K562 (cell line): ENCODE measurements around the gene EFEMP2. TPM values are rescaled to one million over a fixed set of nuclear protein-coding genes. Genes with fewer than 3 reads are reported as not detected.

ENCODE experiments used
- BCOR ChIP-seq: fragments of 450-650 bp; IDR thresholded peaks from 2 replicates; pipeline ENCODE4 v1.6.1; 2016
- BMI1 ChIP-seq: fragments of 150-350 bp; IDR thresholded peaks from 2 replicates; pipeline ENCODE4 v1.6.1; 2014; ENCODE audit warnings: low read length
- CAMTA2 ChIP-seq: fragments of 250-450 bp; sonication (Bioruptor Pico); conservative IDR thresholded peaks from 2 replicates; pipeline ENCODE4 v1.5.1; 2022
- CHD2 ChIP-seq: IDR thresholded peaks from 2 replicates; pipeline ENCODE4 v1.6.1; 2011; ENCODE audit warnings: low read depth, low read length
- FOXJ2 ChIP-seq: fragments of 200-800 bp; sonication (Bioruptor generic); IDR thresholded peaks from 2 replicates; pipeline ENCODE4 v1.6.1; 2016; ENCODE audit warnings: missing genetic modification characterization, missing compliant biosample characterization
- JUN ChIP-seq, 2 experiments: sonication (generic) in 1 of 2; formaldehyde crosslinking in 1 of 2; IDR thresholded peaks; 2 replicates each; pipeline versions ENCODE4 v1.6.1 to v1.8.0; 2012 to 2022; ENCODE audit warnings: borderline replicate concordance in 2 of 2, mild to moderate bottlenecking in 2 of 2, improper control_type of control experiment in 1 of 2, low read depth in 1 of 2, low read length in 1 of 2, missing genetic modification reagents in 1 of 2
- PTBP1 ChIP-seq: fragments of 200-400 bp; formaldehyde crosslinking; IDR thresholded peaks from 2 replicates; pipeline ENCODE4 v1.6.1; 2017; ENCODE audit warnings: low read depth, low read length
- TBL1XR1 ChIP-seq, 2 experiments: IDR thresholded peaks; 2 replicates each; pipeline ENCODE4 v1.6.1; 2012; ENCODE audit warnings: improper control_type of control experiment in 2 of 2, low read length in 2 of 2, mild to moderate bottlenecking in 1 of 2
- ZKSCAN8 ChIP-seq: fragments of 200-800 bp; sonication (Bioruptor generic); IDR thresholded peaks from 2 replicates; pipeline ENCODE4 v1.6.1; 2016; ENCODE audit warnings: missing genetic modification characterization, missing compliant biosample characterization
- ZNF124 ChIP-seq: sonication (generic); formaldehyde crosslinking; IDR thresholded peaks from 2 replicates; pipeline ENCODE4 v1.8.1; 2022; ENCODE audit warnings: missing genetic modification reagents
- ZNF586 ChIP-seq: fragments of 450-650 bp; formaldehyde crosslinking; conservative IDR thresholded peaks from 2 replicates; pipeline ENCODE4 v1.4.0; 2020; ENCODE audit warnings: mild to moderate bottlenecking, moderate library complexity
- polyA plus RNA-seq, 8 experiments: library from polyadenylated mRNA; depleted of rRNA in 4 of 8; stranded (reverse) in 5 of 8; unstranded in 3 of 8; fragments of >200 nt; fragmentation: Nextera tagmentation in 2 of 8; fragmentation: Illumina TruSeq in 1 of 8; extraction: Ambion mirVana in 2 of 8; extraction: Trizol in 1 of 8; gene quantifications; 2 replicates each; pipeline versions ENCODE4 v1.2.1 to v1.2.3, GENCODE V29; 2011 to 2014; ENCODE audit warnings: inconsistent platforms in 1 of 8, missing spikeins in 1 of 8
- total RNA-seq, 7 experiments: library from RNA; depleted of rRNA in 6 of 7; stranded (reverse); fragments of >200 nt in 6 of 7; fragmentation: Illumina TruSeq in 2 of 7; extraction: Trizol in 2 of 7; gene quantifications; 2 replicates each; pipeline versions ENCODE4 v1.2.1 to v1.2.3, GENCODE V29; 2011 to 2021; ENCODE audit warnings: low replicate concordance in 1 of 7
- TF ChIP-seq, protein P1 (sequence below): sonication (generic); formaldehyde crosslinking; IDR thresholded peaks from 2 replicates; pipeline ENCODE4 v1.8.1; 2023; ENCODE audit warnings: mild to moderate bottlenecking, missing genetic modification reagents
- TF ChIP-seq, protein P2 (sequence below): fragments of 450-650 bp; formaldehyde crosslinking; IDR thresholded peaks from 2 replicates; pipeline ENCODE4 v1.4.0; 2020; ENCODE audit warnings: mild to moderate bottlenecking, mixed read lengths
- TF ChIP-seq, protein P3 (sequence below): sonication (generic); formaldehyde crosslinking; IDR thresholded peaks from 2 replicates; pipeline ENCODE4 v1.8.1; 2023; ENCODE audit warnings: mild to moderate bottlenecking, missing genetic modification reagents
- TF ChIP-seq, protein P4 (sequence below): sonication (generic); formaldehyde crosslinking; IDR thresholded peaks from 2 replicates; pipeline ENCODE4 v1.8.0; 2023; ENCODE audit warnings: mild to moderate bottlenecking, missing genetic modification reagents
- TF ChIP-seq, protein P5 (sequence below), 3 experiments: fragments of 200-800 bp in 1 of 3; sonication (Bioruptor generic) in 1 of 3; sonication (generic) in 1 of 3; formaldehyde crosslinking in 1 of 3; IDR thresholded peaks; 2 replicates each; pipeline versions ENCODE4 v1.6.1 to v1.8.0; 2016 to 2022; ENCODE audit warnings: mild to moderate bottlenecking in 2 of 3, missing compliant biosample characterization in 2 of 3, missing genetic modification characterization in 2 of 3, missing genetic modification reagents in 1 of 3

Gene EFEMP2
- total and polyA plus RNA-seq, 9 of the 15 experiments (the other 6 are each of a cell fraction or from before 2014, with no cell fraction given): 0.07 to 2.9 (median 0.69) TPM; not detected in 1

DNA sequence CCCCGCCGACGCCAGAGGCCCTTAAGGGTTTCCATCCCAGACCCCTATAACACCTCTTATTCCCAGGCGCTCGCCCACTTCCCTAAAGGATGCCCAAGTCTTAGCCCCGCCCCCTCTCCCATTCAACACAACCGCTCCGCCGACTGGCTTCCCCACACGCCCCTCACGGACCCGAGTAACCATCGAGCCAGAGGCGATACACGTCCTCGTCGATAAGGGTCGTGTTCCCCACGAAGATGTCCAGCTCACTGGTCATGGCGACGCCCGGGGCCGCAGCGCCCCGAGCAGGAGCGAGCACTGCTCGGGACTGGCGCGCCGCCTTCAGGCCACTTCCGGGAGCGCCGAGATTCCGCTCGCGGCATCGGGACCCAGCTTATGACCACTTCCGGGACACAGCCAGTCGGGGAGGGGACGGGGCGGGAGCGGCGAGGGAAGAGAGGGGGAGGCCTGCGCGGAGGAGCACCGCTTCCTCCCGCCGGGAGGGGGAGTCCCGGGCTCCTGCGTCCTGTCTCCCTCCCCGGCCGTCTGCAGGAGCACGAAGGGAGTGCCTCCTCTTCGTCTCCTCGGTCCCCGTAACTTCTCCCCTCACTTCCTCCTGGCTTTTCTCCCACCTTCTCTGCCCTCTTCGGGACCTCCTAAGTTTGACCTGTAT, 15.7 kb upstream of the EFEMP2 start, which contains the start of gene FIBP (continued):
- TF ChIP-seq BMI1 (no peak), ZNF586 (CRISPR knock-in tag) (no peak), ZKSCAN8 (CRISPR knock-in tag) (no peak), FOXJ2 (tag) (no peak), JUN (IDR thresholded peaks at IDR 0.05; ENCODE audit: borderline replicate concordance, low read depth, low read length) (no peak), JUN (CRISPR knock-in tag; IDR thresholded peaks at IDR 0.05; ENCODE audit: borderline replicate concordance) (no peak), CAMTA2 (CRISPR knock-in tag) (no peak), ZNF124 (no peak), BCOR (0 out of 2 replicates have a peak, but pooled peaks have one; percentile 13), CHD2 (0 out of 2 replicates have a peak, but pooled peaks have one; percentile 30), PTBP1 (no peak), TBL1XR1 (IDR thresholded peaks at IDR 0.05; ENCODE audit: low read length in 2 of 2) (peak in 1 of 2 experiments; percentile 41; a peak in 1 of 4 replicates)
- TF ChIP-seq, protein P1, sequence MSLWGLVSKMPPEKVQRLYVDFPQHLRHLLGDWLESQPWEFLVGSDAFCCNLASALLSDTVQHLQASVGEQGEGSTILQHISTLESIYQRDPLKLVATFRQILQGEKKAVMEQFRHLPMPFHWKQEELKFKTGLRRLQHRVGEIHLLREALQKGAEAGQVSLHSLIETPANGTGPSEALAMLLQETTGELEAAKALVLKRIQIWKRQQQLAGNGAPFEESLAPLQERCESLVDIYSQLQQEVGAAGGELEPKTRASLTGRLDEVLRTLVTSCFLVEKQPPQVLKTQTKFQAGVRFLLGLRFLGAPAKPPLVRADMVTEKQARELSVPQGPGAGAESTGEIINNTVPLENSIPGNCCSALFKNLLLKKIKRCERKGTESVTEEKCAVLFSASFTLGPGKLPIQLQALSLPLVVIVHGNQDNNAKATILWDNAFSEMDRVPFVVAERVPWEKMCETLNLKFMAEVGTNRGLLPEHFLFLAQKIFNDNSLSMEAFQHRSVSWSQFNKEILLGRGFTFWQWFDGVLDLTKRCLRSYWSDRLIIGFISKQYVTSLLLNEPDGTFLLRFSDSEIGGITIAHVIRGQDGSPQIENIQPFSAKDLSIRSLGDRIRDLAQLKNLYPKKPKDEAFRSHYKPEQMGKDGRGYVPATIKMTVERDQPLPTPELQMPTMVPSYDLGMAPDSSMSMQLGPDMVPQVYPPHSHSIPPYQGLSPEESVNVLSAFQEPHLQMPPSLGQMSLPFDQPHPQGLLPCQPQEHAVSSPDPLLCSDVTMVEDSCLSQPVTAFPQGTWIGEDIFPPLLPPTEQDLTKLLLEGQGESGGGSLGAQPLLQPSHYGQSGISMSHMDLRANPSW (CRISPR knock-in tag): no peak; the same call in 1 of the 2 replicates
- TF ChIP-seq, protein P2, sequence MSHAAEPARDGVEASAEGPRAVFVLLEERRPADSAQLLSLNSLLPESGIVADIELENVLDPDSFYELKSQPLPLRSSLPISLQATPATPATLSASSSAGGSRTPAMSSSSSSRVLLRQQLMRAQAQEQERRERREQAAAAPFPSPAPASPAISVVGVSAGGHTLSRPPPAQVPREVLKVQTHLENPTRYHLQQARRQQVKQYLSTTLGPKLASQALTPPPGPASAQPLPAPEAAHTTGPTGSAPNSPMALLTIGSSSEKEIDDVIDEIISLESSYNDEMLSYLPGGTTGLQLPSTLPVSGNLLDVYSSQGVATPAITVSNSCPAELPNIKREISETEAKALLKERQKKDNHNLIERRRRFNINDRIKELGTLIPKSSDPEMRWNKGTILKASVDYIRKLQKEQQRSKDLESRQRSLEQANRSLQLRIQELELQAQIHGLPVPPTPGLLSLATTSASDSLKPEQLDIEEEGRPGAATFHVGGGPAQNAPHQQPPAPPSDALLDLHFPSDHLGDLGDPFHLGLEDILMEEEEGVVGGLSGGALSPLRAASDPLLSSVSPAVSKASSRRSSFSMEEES (CRISPR knock-in tag): no peak
- TF ChIP-seq, protein P3, sequence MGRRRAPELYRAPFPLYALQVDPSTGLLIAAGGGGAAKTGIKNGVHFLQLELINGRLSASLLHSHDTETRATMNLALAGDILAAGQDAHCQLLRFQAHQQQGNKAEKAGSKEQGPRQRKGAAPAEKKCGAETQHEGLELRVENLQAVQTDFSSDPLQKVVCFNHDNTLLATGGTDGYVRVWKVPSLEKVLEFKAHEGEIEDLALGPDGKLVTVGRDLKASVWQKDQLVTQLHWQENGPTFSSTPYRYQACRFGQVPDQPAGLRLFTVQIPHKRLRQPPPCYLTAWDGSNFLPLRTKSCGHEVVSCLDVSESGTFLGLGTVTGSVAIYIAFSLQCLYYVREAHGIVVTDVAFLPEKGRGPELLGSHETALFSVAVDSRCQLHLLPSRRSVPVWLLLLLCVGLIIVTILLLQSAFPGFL (CRISPR knock-in tag): 0 out of 2 replicates have a peak, but pooled peaks have one; percentile 94
- TF ChIP-seq, protein P4, sequence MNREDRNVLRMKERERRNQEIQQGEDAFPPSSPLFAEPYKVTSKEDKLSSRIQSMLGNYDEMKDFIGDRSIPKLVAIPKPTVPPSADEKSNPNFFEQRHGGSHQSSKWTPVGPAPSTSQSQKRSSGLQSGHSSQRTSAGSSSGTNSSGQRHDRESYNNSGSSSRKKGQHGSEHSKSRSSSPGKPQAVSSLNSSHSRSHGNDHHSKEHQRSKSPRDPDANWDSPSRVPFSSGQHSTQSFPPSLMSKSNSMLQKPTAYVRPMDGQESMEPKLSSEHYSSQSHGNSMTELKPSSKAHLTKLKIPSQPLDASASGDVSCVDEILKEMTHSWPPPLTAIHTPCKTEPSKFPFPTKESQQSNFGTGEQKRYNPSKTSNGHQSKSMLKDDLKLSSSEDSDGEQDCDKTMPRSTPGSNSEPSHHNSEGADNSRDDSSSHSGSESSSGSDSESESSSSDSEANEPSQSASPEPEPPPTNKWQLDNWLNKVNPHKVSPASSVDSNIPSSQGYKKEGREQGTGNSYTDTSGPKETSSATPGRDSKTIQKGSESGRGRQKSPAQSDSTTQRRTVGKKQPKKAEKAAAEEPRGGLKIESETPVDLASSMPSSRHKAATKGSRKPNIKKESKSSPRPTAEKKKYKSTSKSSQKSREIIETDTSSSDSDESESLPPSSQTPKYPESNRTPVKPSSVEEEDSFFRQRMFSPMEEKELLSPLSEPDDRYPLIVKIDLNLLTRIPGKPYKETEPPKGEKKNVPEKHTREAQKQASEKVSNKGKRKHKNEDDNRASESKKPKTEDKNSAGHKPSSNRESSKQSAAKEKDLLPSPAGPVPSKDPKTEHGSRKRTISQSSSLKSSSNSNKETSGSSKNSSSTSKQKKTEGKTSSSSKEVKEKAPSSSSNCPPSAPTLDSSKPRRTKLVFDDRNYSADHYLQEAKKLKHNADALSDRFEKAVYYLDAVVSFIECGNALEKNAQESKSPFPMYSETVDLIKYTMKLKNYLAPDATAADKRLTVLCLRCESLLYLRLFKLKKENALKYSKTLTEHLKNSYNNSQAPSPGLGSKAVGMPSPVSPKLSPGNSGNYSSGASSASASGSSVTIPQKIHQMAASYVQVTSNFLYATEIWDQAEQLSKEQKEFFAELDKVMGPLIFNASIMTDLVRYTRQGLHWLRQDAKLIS (CRISPR knock-in tag): peak; percentile 96
- TF ChIP-seq, protein P5, sequence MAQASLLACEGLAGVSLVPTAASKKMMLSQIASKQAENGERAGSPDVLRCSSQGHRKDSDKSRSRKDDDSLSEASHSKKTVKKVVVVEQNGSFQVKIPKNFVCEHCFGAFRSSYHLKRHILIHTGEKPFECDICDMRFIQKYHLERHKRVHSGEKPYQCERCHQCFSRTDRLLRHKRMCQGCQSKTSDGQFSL (CRISPR knock-in tag; IDR thresholded peaks at IDR 0.05): peak; percentile 69; the same call in 1 of the 2 replicates
- TF ChIP-seq, protein P5 (tag; IDR thresholded peaks at IDR 0.05): no peak
